ENCODE measurements around the gene TFIP11.

The TFIP11 gene

GRCh38 chr22:26479043-26479791 lies 33.1 kb downstream of the TFIP11 start:
- DNase-seq (ENCODE audit: low read depth) = no peak

GRCh38 chr22:26477341-26477731 lies 34.9 kb downstream of the TFIP11 start:
- DNase-seq (ENCODE audit: low read depth) = no peak

- no peak for DNase-seq (ENCODE audit: low read depth)
Observed at GRCh38 chr22:26476705-26477340, 35.5 kb downstream of the TFIP11 start.

- DNase-seq (ENCODE audit: low read depth) = no peak
Observed at GRCh38 chr22:26474682-26475081, 37.6 kb downstream of the TFIP11 start.

GRCh38 chr22:26471522-26471921 lies 40.8 kb downstream of the TFIP11 start:
- no peak for DNase-seq (ENCODE audit: low read depth)

- no peak for DNase-seq (ENCODE audit: low read depth)
Observed at GRCh38 chr22:26470807-26471206, 41.5 kb downstream of the TFIP11 start.

- no peak for DNase-seq (ENCODE audit: low read depth)
Observed at GRCh38 chr22:26466196-26466595, 46.1 kb downstream of the TFIP11 start.

GRCh38 chr22:26464312-26464711 lies 48.0 kb downstream of the TFIP11 start:
- DNase-seq (ENCODE audit: low read depth) = no peak

- DNase-seq (ENCODE audit: low read depth) = no peak
Observed at GRCh38 chr22:26463688-26464087, 48.6 kb downstream of the TFIP11 start.

GRCh38 chr22:26463101-26463661 lies 49.1 kb downstream of the TFIP11 start:
- no peak for DNase-seq (ENCODE audit: low read depth)

GRCh38 chr22:26462641-26463040 lies 49.6 kb downstream of the TFIP11 start:
- DNase-seq (ENCODE audit: low read depth) = no peak

- DNase-seq (ENCODE audit: low read depth) = no peak
Observed at GRCh38 chr22:26462051-26462450, 50.2 kb downstream of the TFIP11 start.

GRCh38 chr22:26461188-26461810 lies 51.0 kb downstream of the TFIP11 start:
- no peak for DNase-seq (ENCODE audit: low read depth)

- no peak for DNase-seq (ENCODE audit: low read depth)
Observed at GRCh38 chr22:26460202-26460601, 52.1 kb downstream of the TFIP11 start.

GRCh38 chr22:26457661-26458272 lies 54.5 kb downstream of the TFIP11 start:
- no peak for DNase-seq (ENCODE audit: low read depth)

GRCh38 chr22:26453812-26454500 lies 58.3 kb downstream of the TFIP11 start:
- no peak for DNase-seq (ENCODE audit: low read depth)

- DNase-seq (ENCODE audit: low read depth) = no peak
Observed at GRCh38 chr22:26453216-26453615, 59.1 kb downstream of the TFIP11 start.

- no peak for DNase-seq (ENCODE audit: low read depth)
Observed at GRCh38 chr22:26452236-26453016, 59.8 kb downstream of the TFIP11 start.

GRCh38 chr22:26450453-26451185 lies 61.7 kb downstream of the TFIP11 start:
- DNase-seq (ENCODE audit: low read depth) = no peak

GRCh38 chr22:26448941-26449340 lies 63.3 kb downstream of the TFIP11 start:
- DNase-seq (ENCODE audit: low read depth) = no peak
